Brain microvascular endothelial cell (primary cell): ENCODE results near the gene FLII.

ENCODE experiments used
- DNase-seq: peaks from one replicate; pipeline ENCODE4 v3.0.0-alpha.2; 2020
- H3K27ac ChIP-seq: fragments of 250-450 bp; sonication (Bioruptor Pico); 2 replicates; pipeline ENCODE4 v1.5.1; 2020; ENCODE audit warnings: mild to moderate bottlenecking, moderate library complexity
- H3K27me3 ChIP-seq: fragments of 250-450 bp; sonication (Bioruptor Pico); replicated peaks from 2 replicates; pipeline ENCODE4 v1.5.1; 2020; ENCODE audit warnings: mild to moderate bottlenecking
- H3K36me3 ChIP-seq: fragments of 250-450 bp; sonication (Bioruptor Pico); replicated peaks from 2 replicates; pipeline ENCODE4 v1.5.1; 2020; ENCODE audit warnings: mild to moderate bottlenecking
- H3K4me3 ChIP-seq: 2 replicates; pipeline ENCODE4 v1.5.1; 2011; ENCODE audit warnings: low read depth, mild to moderate bottlenecking, control low read depth, low read length, moderate library complexity
- in situ Hi-C: cut with HindIII; loops from 2 replicates; pipeline ENCODE4 v1.10.0; 2017; ENCODE audit warnings: low sequenced_read_pairs, low pct_ligation_motif_present
- TF ChIP-seq, protein P1 (sequence below): IDR thresholded peaks from 2 replicates; pipeline ENCODE4 v1.5.1; 2011; ENCODE audit warnings: low read depth, mild to moderate bottlenecking, moderate library complexity, low read length, control low read depth, inconsistent platforms; ENCODE audit errors: missing control alignments

The FLII gene

DNA sequence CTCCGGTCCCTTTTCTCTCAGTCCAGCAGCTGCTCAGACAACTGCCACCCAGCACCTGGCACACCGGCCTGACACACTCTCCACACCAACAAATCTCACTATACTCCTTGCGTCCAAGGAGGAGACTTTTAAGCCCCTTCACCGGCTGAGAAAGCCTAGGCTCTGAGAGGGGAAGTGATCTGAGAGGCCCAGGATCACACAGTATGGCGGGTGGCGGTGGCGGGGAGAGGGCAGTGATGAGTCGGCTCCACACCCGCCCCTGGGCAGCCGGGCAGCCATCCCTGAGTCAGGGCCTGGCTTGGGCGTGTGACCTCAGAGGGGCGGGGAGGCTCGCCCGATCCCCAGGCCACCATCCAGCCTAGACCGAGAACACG, 569 bp downstream of the FLII start:
- H3K4me3 ChIP-seq = peak overlapping the region; percentile 78
- H3K27ac ChIP-seq = peak overlapping the region; percentile 73
- in situ Hi-C loops = no loop called here
- no peaks in the 10 kb centered on the region for H3K27me3 ChIP-seq
- DNase-seq = peak; percentile 49
- TF ChIP-seq, protein P1, sequence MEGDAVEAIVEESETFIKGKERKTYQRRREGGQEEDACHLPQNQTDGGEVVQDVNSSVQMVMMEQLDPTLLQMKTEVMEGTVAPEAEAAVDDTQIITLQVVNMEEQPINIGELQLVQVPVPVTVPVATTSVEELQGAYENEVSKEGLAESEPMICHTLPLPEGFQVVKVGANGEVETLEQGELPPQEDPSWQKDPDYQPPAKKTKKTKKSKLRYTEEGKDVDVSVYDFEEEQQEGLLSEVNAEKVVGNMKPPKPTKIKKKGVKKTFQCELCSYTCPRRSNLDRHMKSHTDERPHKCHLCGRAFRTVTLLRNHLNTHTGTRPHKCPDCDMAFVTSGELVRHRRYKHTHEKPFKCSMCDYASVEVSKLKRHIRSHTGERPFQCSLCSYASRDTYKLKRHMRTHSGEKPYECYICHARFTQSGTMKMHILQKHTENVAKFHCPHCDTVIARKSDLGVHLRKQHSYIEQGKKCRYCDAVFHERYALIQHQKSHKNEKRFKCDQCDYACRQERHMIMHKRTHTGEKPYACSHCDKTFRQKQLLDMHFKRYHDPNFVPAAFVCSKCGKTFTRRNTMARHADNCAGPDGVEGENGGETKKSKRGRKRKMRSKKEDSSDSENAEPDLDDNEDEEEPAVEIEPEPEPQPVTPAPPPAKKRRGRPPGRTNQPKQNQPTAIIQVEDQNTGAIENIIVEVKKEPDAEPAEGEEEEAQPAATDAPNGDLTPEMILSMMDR = no peak
- peaks cover 34% of the 10 kb centered on the region for H3K36me3 ChIP-seq

DNA sequence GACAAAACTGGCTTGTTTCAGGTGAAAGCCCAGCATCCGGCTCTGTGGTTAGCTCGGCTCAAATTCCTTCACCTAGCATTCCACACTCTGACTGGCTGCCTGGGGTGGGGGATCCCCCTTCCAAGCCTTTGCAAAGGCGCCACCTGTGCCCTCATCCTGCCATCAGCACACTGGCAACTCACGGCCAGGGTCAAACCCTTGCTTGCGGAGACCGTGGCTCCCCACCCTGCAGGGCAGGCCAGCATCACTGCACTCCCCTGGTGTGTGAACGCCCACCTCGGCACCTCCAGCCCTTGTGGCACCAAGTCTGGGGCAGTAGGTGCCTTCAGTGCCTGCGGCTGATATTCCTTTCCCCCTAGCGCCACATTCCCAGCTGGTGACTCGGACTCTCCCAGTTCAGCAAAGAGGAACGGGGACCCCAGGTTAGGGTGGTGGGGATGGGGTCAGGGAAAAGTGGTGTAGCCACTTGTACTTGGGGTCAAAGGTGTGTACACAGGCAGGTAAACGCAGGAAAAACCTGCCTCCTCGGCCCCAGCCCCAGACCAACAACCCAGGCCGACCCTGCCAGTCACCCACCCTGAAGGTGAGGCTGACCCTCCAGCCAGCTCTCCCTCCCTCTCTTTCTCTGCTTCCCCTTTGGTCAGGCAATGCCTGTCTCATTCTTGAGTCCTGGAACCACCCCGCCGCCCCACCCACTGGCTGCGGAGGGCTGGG, 1.1 kb downstream of the FLII start:
- H3K27me3 ChIP-seq = no peaks in the 10 kb centered on the region
- peak overlapping the region; percentile 73 for H3K27ac ChIP-seq
- TF ChIP-seq, protein P1 = no peak
- peaks cover 40% of the 10 kb centered on the region for H3K36me3 ChIP-seq
- DNase-seq = peak; percentile 25
- peak overlapping the region; percentile 78 for H3K4me3 ChIP-seq
- in situ Hi-C loops = no loop called here

DNA sequence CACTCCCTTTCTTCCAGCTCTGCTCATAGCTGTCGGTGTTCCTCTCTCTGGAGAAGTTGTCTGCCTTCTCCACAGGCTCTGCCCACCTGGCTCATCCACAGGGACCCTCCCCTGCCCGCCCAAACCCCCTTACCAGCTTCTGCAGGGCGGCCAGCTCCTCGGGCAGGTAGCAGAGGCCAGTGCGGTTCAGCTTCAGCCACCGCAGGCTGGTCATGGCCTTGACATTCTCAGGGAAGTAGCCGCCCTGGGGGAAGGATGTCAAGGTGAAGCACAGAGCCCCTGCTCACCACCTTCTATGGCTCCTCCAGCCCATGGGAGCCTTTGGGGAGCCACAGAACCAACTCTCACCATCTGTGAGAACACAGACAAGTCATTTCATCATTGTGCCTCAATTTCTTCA, 1.8 kb downstream of the FLII start:
- no peak for DNase-seq
- TF ChIP-seq, protein P1 = no peak
- Histone ChIP-seq H3K4me3 (no peak overlapping the region), H3K27ac (no peak overlapping the region), H3K36me3 (peaks cover 46% of the 10 kb centered on the region), H3K27me3 (no peaks in the 10 kb centered on the region)
- in situ Hi-C loops = no loop called here

DNA sequence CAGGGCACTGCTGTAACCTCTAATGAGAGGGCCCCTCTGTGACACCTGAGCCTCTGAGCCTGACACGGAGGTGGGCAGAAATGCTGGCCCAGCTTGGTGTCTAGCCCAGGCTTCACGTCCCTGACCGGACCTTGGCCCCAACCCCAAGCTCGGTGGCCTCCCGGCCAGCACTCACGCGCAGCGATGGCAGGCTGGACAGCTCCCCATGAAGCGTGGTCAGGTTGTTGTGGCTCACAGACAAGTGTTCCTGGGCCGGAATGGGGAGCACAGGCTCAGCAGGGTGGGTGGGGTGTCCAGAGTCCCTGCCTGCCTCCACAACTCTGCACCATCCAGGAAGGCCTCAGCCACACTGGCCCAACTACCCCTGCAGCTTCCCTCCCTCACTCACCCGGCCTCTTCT, 2.2 kb downstream of the FLII start:
- Histone ChIP-seq H3K4me3 (no peak overlapping the region), H3K36me3 (peaks cover 51% of the 10 kb centered on the region), H3K27me3 (no peaks in the 10 kb centered on the region), H3K27ac (no peak overlapping the region)
- no peak for DNase-seq
- TF ChIP-seq, protein P1 = no peak
- in situ Hi-C loops = no loop called here

DNA sequence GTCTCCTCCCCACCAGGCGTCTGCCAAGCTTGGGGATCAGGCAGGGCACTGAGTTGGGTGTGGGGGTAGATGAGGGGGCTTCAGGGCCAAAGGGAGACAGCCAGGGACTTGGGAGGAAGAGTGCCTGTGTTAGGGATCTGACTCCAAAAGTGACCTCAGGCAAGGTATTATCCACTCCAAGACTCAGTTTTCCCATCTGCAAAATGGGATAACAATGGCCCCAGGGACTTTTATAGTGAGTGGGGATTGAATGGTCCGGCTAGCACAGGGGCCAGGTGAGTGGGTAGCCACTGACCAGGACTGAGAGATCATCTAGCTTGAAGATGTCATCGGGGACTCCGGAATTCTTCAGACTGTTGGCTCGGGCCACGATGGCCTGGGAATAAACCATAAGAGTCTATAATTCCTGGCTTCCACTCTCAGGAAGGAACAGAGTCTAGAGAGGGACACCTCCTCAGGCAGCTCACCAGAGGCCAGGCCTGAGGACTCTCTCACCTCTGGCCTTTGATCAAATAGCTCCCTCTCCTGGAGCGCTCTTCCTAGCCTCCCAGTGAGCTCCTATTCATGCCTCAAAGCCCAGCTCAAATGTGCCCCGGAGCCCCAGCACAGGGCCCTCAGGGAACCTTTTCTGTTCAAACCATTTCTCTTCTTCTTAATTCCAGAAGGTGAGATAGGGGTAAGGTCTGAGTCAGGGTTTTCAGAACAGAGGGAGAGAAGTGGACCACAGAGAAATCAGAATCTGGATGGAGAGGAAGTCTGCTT, 3.5 kb downstream of the FLII start:
- TF ChIP-seq, protein P1 = no peak
- no peak for DNase-seq
- in situ Hi-C loops = no loop called here
- Histone ChIP-seq H3K36me3 (peaks cover 63% of the 10 kb centered on the region), H3K4me3 (no peak overlapping the region), H3K27me3 (no peaks in the 10 kb centered on the region), H3K27ac (no peak overlapping the region)
